Gastrocnemius medialis (tissue), 4 donors: ENCODE data around the gene RIMS3.

Source experiments
- CTCF ChIP-seq, 5 experiments: fragments of 450-650 bp in 3 of 5; fragments of 200-600 bp in 2 of 5; sonication (generic) in 2 of 5; IDR thresholded peaks in 4 of 5; conservative IDR thresholded peaks in 1 of 5; 1 replicate in 4 of 5; 2 replicates in 1 of 5; pipeline ENCODE4 v1.5.1; 2016 to 2019; ENCODE audit warnings: antibody characterized with exemption in 5 of 5, mild to moderate bottlenecking in 3 of 5, moderate library complexity in 3 of 5
- POLR2A ChIP-seq, 2 donors: fragments of 450-650 bp; IDR thresholded peaks; one replicate each; pipeline ENCODE4 v1.6.1; 2017; ENCODE audit warnings: antibody characterized with exemption in 2 of 2, mild to moderate bottlenecking in 2 of 2, moderate library complexity in 2 of 2

DNA sequence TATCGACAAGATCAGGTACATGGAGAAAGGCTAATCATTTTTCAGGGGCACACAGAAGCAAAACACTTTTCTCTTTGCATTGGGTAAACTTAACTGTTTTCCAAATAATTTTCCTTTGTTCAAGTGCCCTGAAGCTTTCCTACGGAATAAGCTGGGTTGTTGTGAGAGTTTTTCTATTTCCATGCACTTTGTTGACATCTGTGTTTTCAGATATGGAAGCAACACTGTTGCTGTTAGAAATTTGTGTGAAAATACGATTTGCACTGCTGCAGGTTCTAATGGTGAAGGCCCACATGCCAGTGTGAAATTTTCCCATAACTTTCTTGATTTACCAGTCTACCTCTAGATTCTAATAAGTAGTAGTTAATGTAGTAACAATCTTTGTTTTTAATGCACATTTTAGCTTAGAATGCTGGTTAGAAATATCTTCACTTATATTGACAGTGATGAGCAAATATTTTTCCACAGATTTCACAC lies 44.4 kb upstream of the RIMS3 start:
- no peak for TF ChIP-seq CTCF (IDR thresholded peaks at IDR 0.05 in 4 of 5, conservative IDR thresholded peaks at IDR 0.05 in 1 of 5)
- no peak for TF ChIP-seq POLR2A (IDR thresholded peaks at IDR 0.05)
